Measurements from ENCODE around the gene PDE6B. TPM values are rescaled to one million over a fixed set of nuclear protein-coding genes. Genes with fewer than 3 reads are reported as not detected.

The PDE6B gene
- total RNA-seq, 1 experiment from 2014 or later = 10.8 TPM

- no peak overlapping the region; a peak in 1 of 7 replicates for H3K27ac Mint-ChIP-seq
Measured at GRCh38 chr4:682490-683172, 57.3 kb downstream of the PDE6B start.

More at GRCh38 chr4:682490-683172, 57.3 kb downstream of the PDE6B start:
- Histone ChIP-seq H3K9ac (ENCODE audit: extremely low read depth, insufficient read length, low read length) (no peak overlapping the region), H3K79me1 (ENCODE audit: insufficient read depth, low read depth, low read length, poor library complexity, severe bottlenecking) (no peaks in the 10 kb centered on the region), H2AK5ac (ENCODE audit: insufficient read length, low read length) (no peak overlapping the region), H3K4me2 (ENCODE audit: insufficient read depth, insufficient read length, low read length) (no peak overlapping the region), H4K5ac (ENCODE audit: insufficient read length, low read depth, low read length) (no peak overlapping the region), H2BK12ac (ENCODE audit: insufficient read length, low read depth, low read length) (no peak overlapping the region), H2BK15ac (ENCODE audit: low read depth, low read length) (no peak overlapping the region), H3K79me2 (ENCODE audit: insufficient read depth, low read length) (no peaks in the 10 kb centered on the region), H3K14ac (ENCODE audit: insufficient read depth, low read length) (no peak overlapping the region), H3K56ac (ENCODE audit: insufficient read length, low read depth, low read length) (no peak overlapping the region), H3T11ph (ENCODE audit: low read length) (no peak overlapping the region), H3K27ac (ENCODE audit: insufficient read length, low read depth, low read length) (no peak overlapping the region), H3K27me3 (ENCODE audit: insufficient read depth, low read length) (no peaks in the 10 kb centered on the region), H3K23ac (ENCODE audit: insufficient read length, low read depth, low read length) (no peak overlapping the region), H2BK20ac (ENCODE audit: low read depth, low read length, poor library complexity, severe bottlenecking) (no peak overlapping the region), H2BK120ac (ENCODE audit: low read depth, low read length, poor library complexity, severe bottlenecking) (no peak overlapping the region), H3K23me2 (ENCODE audit: insufficient read length, low read depth, low read length, poor library complexity, severe bottlenecking) (peaks cover 5% of the 10 kb centered on the region), H4K20me1 (ENCODE audit: control insufficient read depth, insufficient read depth, insufficient read length) (no peaks in the 10 kb centered on the region), H4K91ac (ENCODE audit: insufficient read length, low read depth, low read length) (no peak overlapping the region), H2BK5ac (ENCODE audit: insufficient read length, low read length) (no peak overlapping the region), H3K4ac (ENCODE audit: low read depth, low read length) (no peak overlapping the region), H3K9me3 (ENCODE audit: control insufficient read depth, low read depth, low read length) (no peaks in the 10 kb centered on the region), H3K4me1 (ENCODE audit: insufficient read depth, low read length) (no peaks in the 10 kb centered on the region), H3K18ac (ENCODE audit: insufficient read length, low read depth, low read length) (no peak overlapping the region), H4K8ac (replicated peaks; ENCODE audit: insufficient read length, low read depth, low read length) (no peak overlapping the region), H2AFZ (ENCODE audit: low read length) (no peak overlapping the region)
- no peak for TF ChIP-seq CTCF (conservative IDR thresholded peaks at IDR 0.05)
- Mint-ChIP-seq H3K36me3 (ENCODE audit: insufficient read depth in 1 of 3, low read depth in 3 of 3) (peaks cover 0 to under 1% (median 0%) of the 10 kb centered on the region in 3 experiments; a peak in 2 of 7 replicates), H3K4me3 (peak overlapping the region in 1 of 2 experiments; percentile 44; a peak in 1 of 5 replicates), H3K9me3 (no peaks in the 10 kb centered on the region; a peak in 1 of 5 replicates), H3K4me1 (peaks cover 3 to 17% of the 10 kb centered on the region in 2 experiments), H3K27me3 (ENCODE audit: low read depth) (peaks cover 11% of the 10 kb centered on the region)
- DNase-seq = peak; percentile 28
- no CpG with 5 or more reads among the region's 23 CpGs for WGBS (ENCODE audit: extremely low coverage, insufficient read length, low lambda C conversion rate)

All from H9 (cell line).